Keratinocyte (primary cell): Measurements from ENCODE around the gene SPOCD1. TPM values are rescaled to one million over a fixed set of nuclear protein-coding genes. Genes with fewer than 3 reads are reported as not detected.

Source experiments
- DNase-seq: peaks from one replicate; pipeline ENCODE4 v3.0.0-alpha.2; 2011; ENCODE audit warnings: low read depth, missing footprints, low spot score
- FAIRE-seq: peaks from 2 replicates; lab custom pipeline; 2011; peaks lifted over from hg19 to GRCh38; lab: Jason Lieb, UNC
- H2AFZ ChIP-seq: 2 replicates; pipeline ENCODE4 v1.6.0; 2012; ENCODE audit warnings: low read length, control low read depth, inconsistent platforms; ENCODE audit not compliant: control insufficient read depth
- H3K27ac ChIP-seq: 2 replicates; pipeline ENCODE4 v1.5.1; 2011; ENCODE audit warnings: low read length; ENCODE audit not compliant: control insufficient read depth, insufficient read depth
- H3K27me3 ChIP-seq: 3 replicates; pipeline ENCODE4 v1.6.0; 2011; ENCODE audit warnings: low read length; ENCODE audit not compliant: control insufficient read depth, insufficient read depth; ENCODE audit errors: extremely low read depth
- H3K36me3 ChIP-seq, 2 experiments: 2 replicates in 1 of 2; 3 replicates in 1 of 2; pipeline ENCODE4 v1.5.1; 2011; ENCODE audit warnings: low read length in 2 of 2, mild to moderate bottlenecking in 1 of 2; ENCODE audit not compliant: control insufficient read depth in 2 of 2, insufficient read depth in 2 of 2; ENCODE audit errors: extremely low read depth in 1 of 2
- H3K4me1 ChIP-seq: 3 replicates; pipeline ENCODE4 v1.5.1; 2011; ENCODE audit warnings: low read length; ENCODE audit not compliant: control insufficient read depth, insufficient read depth; ENCODE audit errors: extremely low read depth
- H3K4me2 ChIP-seq: 3 replicates; pipeline ENCODE4 v1.6.0; 2011; ENCODE audit warnings: low read depth, low read length; ENCODE audit not compliant: control insufficient read depth, insufficient read depth; ENCODE audit errors: extremely low read depth
- H3K4me3 ChIP-seq, 3 experiments: fragments of 200-600 bp in 1 of 3; sonication (generic) in 1 of 3; 2 replicates in 2 of 3; 3 replicates in 1 of 3; pipeline ENCODE4 v1.5.1; 2011 to 2016; ENCODE audit warnings: low read length in 3 of 3, mild to moderate bottlenecking in 3 of 3, control low read depth in 2 of 3, inconsistent platforms in 1 of 3, low read depth in 1 of 3, mixed read lengths in 1 of 3, mixed run types in 1 of 3, moderate library complexity in 1 of 3; ENCODE audit not compliant: control insufficient read depth in 2 of 3, insufficient read depth in 2 of 3; ENCODE audit errors: extremely low read depth in 1 of 3
- H3K79me2 ChIP-seq: 2 replicates; pipeline ENCODE4 v1.6.0; 2012; ENCODE audit warnings: low read length; ENCODE audit not compliant: control insufficient read depth, insufficient read depth
- H3K9ac ChIP-seq: 3 replicates; pipeline ENCODE4 v1.6.0; 2011; ENCODE audit warnings: low read length; ENCODE audit not compliant: control insufficient read depth, insufficient read depth; ENCODE audit errors: extremely low read depth
- H3K9me1 ChIP-seq: 3 replicates; pipeline ENCODE4 v1.6.0; 2011; ENCODE audit warnings: low read length; ENCODE audit not compliant: control insufficient read depth, insufficient read depth; ENCODE audit errors: extremely low read depth
- H3K9me3 ChIP-seq: 2 replicates; pipeline ENCODE4 v1.5.1; 2012; ENCODE audit warnings: low read depth, low read length; ENCODE audit not compliant: control insufficient read depth
- H4K20me1 ChIP-seq: 3 replicates; pipeline ENCODE4 v1.6.0; 2011; ENCODE audit warnings: low read length; ENCODE audit not compliant: control insufficient read depth, insufficient read depth; ENCODE audit errors: extremely low read depth
- EZH2 ChIP-seq: IDR thresholded peaks from one replicate; pipeline ENCODE4 v1.6.1; 2012; ENCODE audit warnings: inconsistent platforms, mild to moderate bottlenecking, low read length, moderate library complexity
- dilution Hi-C: fragments of 300-500 bp; cut with MboI; formaldehyde crosslinking; loops from one replicate; pipeline ENCODE4 v1.7.0; 2020; ENCODE audit warnings: low sequenced_read_pairs; ENCODE audit not compliant: extremely low pct_ligation_motif_present
- polyA plus RNA-seq, 5 experiments: library from polyadenylated mRNA; depleted of rRNA in 3 of 5; stranded (reverse) in 3 of 5; stranded (forward) in 1 of 5; unstranded in 1 of 5; fragments of >200 nt; gene quantifications; 1 replicate in 1 of 5; 2 replicates in 3 of 5; 3 replicates in 1 of 5; pipeline versions ENCODE4 v1.2.1 to v1.2.3, GENCODE V29; 2011 to 2012; ENCODE audit warnings: missing spikeins in 2 of 5, low read depth in 1 of 5, low replicate concordance in 1 of 5
- TF ChIP-seq, protein P1 (sequence below), 3 experiments: IDR thresholded peaks in 1 of 3; conservative IDR thresholded peaks in 1 of 3; optimal IDR thresholded peaks in 1 of 3; 2 replicates in 2 of 3; 3 replicates in 1 of 3; pipeline versions ENCODE3 to v1.5.1; 2011; ENCODE audit warnings: low read length in 3 of 3, mild to moderate bottlenecking in 3 of 3, moderate library complexity in 2 of 3, control low read depth in 1 of 3, inconsistent platforms in 1 of 3; ENCODE audit not compliant: insufficient read depth in 2 of 3; ENCODE audit errors: extremely low read depth in 1 of 3

SPOCD1 gene
- polyA plus RNA-seq, 1 donor (not counting 4 experiments of a cell fraction or from before 2014, with no cell fraction given), result 4.7 TPM

DNA sequence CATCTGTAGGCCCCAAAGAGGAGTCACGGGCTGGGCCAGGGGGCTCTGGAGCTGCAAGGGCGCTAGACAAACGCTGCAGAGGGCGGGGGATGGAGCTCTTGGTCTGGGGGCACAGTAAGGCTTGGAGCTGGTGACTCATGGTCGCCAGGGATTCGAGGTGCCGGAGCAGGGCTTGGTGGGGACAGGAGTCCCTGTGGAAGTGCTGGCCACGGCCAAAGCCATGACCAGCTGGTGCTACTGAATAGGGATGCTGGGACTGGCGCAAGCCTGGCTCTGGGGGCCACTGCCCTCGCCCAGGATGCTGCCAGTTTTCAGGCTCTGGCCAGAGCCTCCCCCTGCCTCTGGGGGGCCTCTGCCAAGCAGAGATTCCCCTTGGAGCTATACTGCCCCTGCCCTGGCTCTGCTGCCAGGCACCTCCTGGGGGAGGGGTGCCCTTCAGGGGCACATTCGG is 25.2 kb downstream of the SPOCD1 start:
- no peak for DNase-seq
- Histone ChIP-seq H3K4me3 (no peak overlapping the region), H3K9me3 (no peaks in the 10 kb centered on the region)

DNA sequence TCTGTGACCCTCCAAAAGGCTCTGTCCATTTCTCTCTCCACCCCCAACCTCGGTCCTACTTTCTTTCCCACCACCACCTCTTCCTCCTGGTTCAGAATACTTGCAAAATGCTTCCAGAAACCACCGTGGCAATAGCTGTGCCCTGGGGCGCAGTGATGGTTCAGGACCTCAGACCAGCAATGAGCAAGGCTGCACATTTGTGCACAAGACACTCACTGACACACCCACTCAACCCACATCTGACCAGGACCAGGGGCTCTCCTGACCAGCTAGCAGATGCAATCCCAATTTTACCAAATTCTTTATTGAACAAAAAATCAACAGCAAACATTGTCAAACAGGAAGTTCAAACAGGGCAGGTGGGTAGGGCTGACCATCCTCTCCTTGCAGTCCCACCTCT is 25.7 kb downstream of the SPOCD1 start:
- FAIRE-seq (no peak), DNase-seq (no peak)
- no peak overlapping the region for H2AFZ ChIP-seq
- H3K9ac ChIP-seq, result no peak overlapping the region
- H3K4me1 ChIP-seq, result peaks cover 11% of the 10 kb centered on the region
- TF ChIP-seq, protein P1, sequence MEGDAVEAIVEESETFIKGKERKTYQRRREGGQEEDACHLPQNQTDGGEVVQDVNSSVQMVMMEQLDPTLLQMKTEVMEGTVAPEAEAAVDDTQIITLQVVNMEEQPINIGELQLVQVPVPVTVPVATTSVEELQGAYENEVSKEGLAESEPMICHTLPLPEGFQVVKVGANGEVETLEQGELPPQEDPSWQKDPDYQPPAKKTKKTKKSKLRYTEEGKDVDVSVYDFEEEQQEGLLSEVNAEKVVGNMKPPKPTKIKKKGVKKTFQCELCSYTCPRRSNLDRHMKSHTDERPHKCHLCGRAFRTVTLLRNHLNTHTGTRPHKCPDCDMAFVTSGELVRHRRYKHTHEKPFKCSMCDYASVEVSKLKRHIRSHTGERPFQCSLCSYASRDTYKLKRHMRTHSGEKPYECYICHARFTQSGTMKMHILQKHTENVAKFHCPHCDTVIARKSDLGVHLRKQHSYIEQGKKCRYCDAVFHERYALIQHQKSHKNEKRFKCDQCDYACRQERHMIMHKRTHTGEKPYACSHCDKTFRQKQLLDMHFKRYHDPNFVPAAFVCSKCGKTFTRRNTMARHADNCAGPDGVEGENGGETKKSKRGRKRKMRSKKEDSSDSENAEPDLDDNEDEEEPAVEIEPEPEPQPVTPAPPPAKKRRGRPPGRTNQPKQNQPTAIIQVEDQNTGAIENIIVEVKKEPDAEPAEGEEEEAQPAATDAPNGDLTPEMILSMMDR (optimal IDR thresholded peaks at IDR 0.05 in 1 of 3, IDR thresholded peaks at IDR 0.05 in 1 of 3, conservative IDR thresholded peaks at IDR 0.05 in 1 of 3; ENCODE audit: extremely low read depth in 1 of 3, insufficient read depth in 2 of 3, low read length in 3 of 3), result no peak
- TF ChIP-seq EZH2, result no peak
- H3K79me2 ChIP-seq, result no peaks in the 10 kb centered on the region
- no peak overlapping the region for H3K4me2 ChIP-seq
- no peaks in the 10 kb centered on the region for H3K9me1 ChIP-seq
- H3K27me3 ChIP-seq, result no peaks in the 10 kb centered on the region
- dilution Hi-C loops, result no loop called here
- H4K20me1 ChIP-seq, result no peaks in the 10 kb centered on the region
- no peak overlapping the region for H3K4me3 ChIP-seq
- no peaks in the 10 kb centered on the region for H3K36me3 ChIP-seq
- no peak overlapping the region for H3K27ac ChIP-seq
- H3K9me3 ChIP-seq, result no peaks in the 10 kb centered on the region

More for the DNA sequence above, 25.2 kb downstream of the SPOCD1 start:
- no peak for FAIRE-seq
- no peak for TF ChIP-seq EZH2
- TF ChIP-seq, protein P1 (optimal IDR thresholded peaks at IDR 0.05 in 1 of 3, IDR thresholded peaks at IDR 0.05 in 1 of 3, conservative IDR thresholded peaks at IDR 0.05 in 1 of 3; ENCODE audit: extremely low read depth in 1 of 3, insufficient read depth in 2 of 3, low read length in 3 of 3), result no peak
- Histone ChIP-seq H3K4me2 (no peak overlapping the region), H3K4me1 (peaks cover 11% of the 10 kb centered on the region), H3K27me3 (no peaks in the 10 kb centered on the region), H3K36me3 (no peaks in the 10 kb centered on the region), H2AFZ (no peak overlapping the region), H3K9me1 (no peaks in the 10 kb centered on the region), H3K27ac (no peak overlapping the region), H3K79me2 (no peaks in the 10 kb centered on the region), H4K20me1 (no peaks in the 10 kb centered on the region), H3K9ac (no peak overlapping the region)
- dilution Hi-C loops, result no loop called here
